ENCODE data around the gene GEMIN4. TPM values are rescaled to one million over a fixed set of nuclear protein-coding genes. Genes with fewer than 3 reads are reported as not detected.

Gene GEMIN4
- polyA plus RNA-seq, 1 donor, result 18.4 TPM

- Histone ChIP-seq H3K4me1 (ENCODE audit: control insufficient read depth, insufficient read depth, low read length) (no peaks in the 10 kb centered on the region), H3K27ac (ENCODE audit: low read length) (no peak overlapping the region), H3K4me3 (ENCODE audit: low read length) (no peak overlapping the region), H3K9me3 (ENCODE audit: control insufficient read depth, low read depth, low read length) (no peaks in the 10 kb centered on the region), H3K36me3 (ENCODE audit: control insufficient read depth, insufficient read depth, low read length) (peaks cover 90% of the 10 kb centered on the region), H3K27me3 (ENCODE audit: control insufficient read depth, insufficient read depth, low read length) (no peaks in the 10 kb centered on the region)
- DNase-seq, result no peak
- no CpG with 5 or more reads among the region's 4 CpGs for WGBS (ENCODE audit: insufficient coverage, low lambda C conversion rate)
These were observed 8.9 kb downstream of the GEMIN4 start for GRCh38 chr17:743139-743538.

GRCh38 chr17:742147-742793, 9.8 kb downstream of the GEMIN4 start:
- no peak overlapping the region for H3K27ac ChIP-seq (ENCODE audit: low read length)
- no peak for DNase-seq

GRCh38 chr17:740240-741017, 11.6 kb downstream of the GEMIN4 start:
- peaks cover 66% of the 10 kb centered on the region for H3K36me3 ChIP-seq (ENCODE audit: control insufficient read depth, insufficient read depth, low read length)
- no peak overlapping the region for H3K4me3 ChIP-seq (ENCODE audit: low read length)
- H3K27ac ChIP-seq (ENCODE audit: low read length), result no peak overlapping the region
- no peak for DNase-seq
- no peaks in the 10 kb centered on the region for H3K27me3 ChIP-seq (ENCODE audit: control insufficient read depth, insufficient read depth, low read length)
- no CpG with 5 or more reads among the region's 18 CpGs for WGBS (ENCODE audit: insufficient coverage, low lambda C conversion rate)
- no peaks in the 10 kb centered on the region for H3K4me1 ChIP-seq (ENCODE audit: control insufficient read depth, insufficient read depth, low read length)
- H3K9me3 ChIP-seq (ENCODE audit: control insufficient read depth, low read depth, low read length), result no peaks in the 10 kb centered on the region

More at GRCh38 chr17:742147-742793, 9.8 kb downstream of the GEMIN4 start:
- H3K9me3 ChIP-seq (ENCODE audit: control insufficient read depth, low read depth, low read length), result no peaks in the 10 kb centered on the region
- H3K27me3 ChIP-seq (ENCODE audit: control insufficient read depth, insufficient read depth, low read length), result no peaks in the 10 kb centered on the region
- no peak overlapping the region for H3K4me3 ChIP-seq (ENCODE audit: low read length)
- peaks cover 85% of the 10 kb centered on the region for H3K36me3 ChIP-seq (ENCODE audit: control insufficient read depth, insufficient read depth, low read length)
- no CpG with 5 or more reads among the region's 11 CpGs for WGBS (ENCODE audit: insufficient coverage, low lambda C conversion rate)
- no peaks in the 10 kb centered on the region for H3K4me1 ChIP-seq (ENCODE audit: control insufficient read depth, insufficient read depth, low read length)

GRCh38 chr17:737561-738113, 14.4 kb downstream of the GEMIN4 start:
- Histone ChIP-seq H3K27me3 (ENCODE audit: control insufficient read depth, insufficient read depth, low read length) (no peaks in the 10 kb centered on the region), H3K4me3 (ENCODE audit: low read length) (no peak overlapping the region), H3K4me1 (ENCODE audit: control insufficient read depth, insufficient read depth, low read length) (peaks cover 10% of the 10 kb centered on the region), H3K27ac (ENCODE audit: low read length) (no peak overlapping the region), H3K9me3 (ENCODE audit: control insufficient read depth, low read depth, low read length) (no peaks in the 10 kb centered on the region), H3K36me3 (ENCODE audit: control insufficient read depth, insufficient read depth, low read length) (peaks cover 42% of the 10 kb centered on the region)
- 100% methylated on average over 2 of the region's 13 CpGs for WGBS (ENCODE audit: insufficient coverage, low lambda C conversion rate)
- DNase-seq, result no peak

- H3K4me1 ChIP-seq (ENCODE audit: control insufficient read depth, insufficient read depth, low read length), result peaks cover 10% of the 10 kb centered on the region
- no peak for DNase-seq
- 100% methylated on average over 2 of the region's 10 CpGs for WGBS (ENCODE audit: insufficient coverage, low lambda C conversion rate)
- H3K27ac ChIP-seq (ENCODE audit: low read length), result no peak overlapping the region
- no peaks in the 10 kb centered on the region for H3K27me3 ChIP-seq (ENCODE audit: control insufficient read depth, insufficient read depth, low read length)
- H3K36me3 ChIP-seq (ENCODE audit: control insufficient read depth, insufficient read depth, low read length), result peaks cover 8% of the 10 kb centered on the region
- peak overlapping the region; percentile 57 for H3K4me3 ChIP-seq (ENCODE audit: low read length)
- peaks cover 4% of the 10 kb centered on the region for H3K9me3 ChIP-seq (ENCODE audit: control insufficient read depth, low read depth, low read length)
These were observed 18.3 kb downstream of the GEMIN4 start for GRCh38 chr17:733743-734142.

GRCh38 chr17:732902-733720, 19.0 kb downstream of the GEMIN4 start:
- no peaks in the 10 kb centered on the region for H3K27me3 ChIP-seq (ENCODE audit: control insufficient read depth, insufficient read depth, low read length)
- H3K4me3 ChIP-seq (ENCODE audit: low read length), result peak overlapping the region; percentile 57
- DNase-seq, result peak; percentile 43 to 78
- H3K9me3 ChIP-seq (ENCODE audit: control insufficient read depth, low read depth, low read length), result peaks cover 4% of the 10 kb centered on the region
- H3K27ac ChIP-seq (ENCODE audit: low read length), result peak overlapping the region; percentile 72
- WGBS (ENCODE audit: insufficient coverage, low lambda C conversion rate), result 20% methylated on average over 1 of the region's 57 CpGs
- peaks cover 6% of the 10 kb centered on the region for H3K36me3 ChIP-seq (ENCODE audit: control insufficient read depth, insufficient read depth, low read length)
- peaks cover 10% of the 10 kb centered on the region for H3K4me1 ChIP-seq (ENCODE audit: control insufficient read depth, insufficient read depth, low read length)

GRCh38 chr17:732067-732901, 19.8 kb downstream of the GEMIN4 start, which contains the start of gene TLCD3A:
TLCD3A (plus strand) TSS chr17:732596; CDS start chr17:732648, 52 bp downstream.
- Histone ChIP-seq H3K27me3 (ENCODE audit: control insufficient read depth, insufficient read depth, low read length) (no peaks in the 10 kb centered on the region), H3K9me3 (ENCODE audit: control insufficient read depth, low read depth, low read length) (peaks cover 4% of the 10 kb centered on the region), H3K27ac (ENCODE audit: low read length) (peak within 1 kb of the TSS; percentile 77), H3K4me3 (ENCODE audit: low read length) (peak within 1 kb of the TSS; percentile 72), H3K36me3 (ENCODE audit: control insufficient read depth, insufficient read depth, low read length) (peaks cover 2% of the 10 kb centered on the region), H3K4me1 (ENCODE audit: control insufficient read depth, insufficient read depth, low read length) (peaks cover 10% of the 10 kb centered on the region)
- DNase-seq, result peak; percentile 58 to 81
- no CpG with 5 or more reads among the region's 126 CpGs for WGBS (ENCODE audit: insufficient coverage, low lambda C conversion rate)

GRCh38 chr17:731644-732066, 20.4 kb downstream of the GEMIN4 start:
- H3K9me3 ChIP-seq (ENCODE audit: control insufficient read depth, low read depth, low read length), result peaks cover 4% of the 10 kb centered on the region
- no peaks in the 10 kb centered on the region for H3K27me3 ChIP-seq (ENCODE audit: control insufficient read depth, insufficient read depth, low read length)
- H3K36me3 ChIP-seq (ENCODE audit: control insufficient read depth, insufficient read depth, low read length), result peaks cover 2% of the 10 kb centered on the region
- peaks cover 12% of the 10 kb centered on the region for H3K4me1 ChIP-seq (ENCODE audit: control insufficient read depth, insufficient read depth, low read length)
- no peak for DNase-seq
- H3K4me3 ChIP-seq (ENCODE audit: low read length), result peak overlapping the region; percentile 72
- WGBS (ENCODE audit: insufficient coverage, low lambda C conversion rate), result no CpG with 5 or more reads among the region's 26 CpGs
- H3K27ac ChIP-seq (ENCODE audit: low read length), result peak overlapping the region; percentile 77

GRCh38 chr17:728911-729310, 23.2 kb downstream of the GEMIN4 start:
- peaks cover 17% of the 10 kb centered on the region for H3K4me1 ChIP-seq (ENCODE audit: control insufficient read depth, insufficient read depth, low read length)
- WGBS (ENCODE audit: insufficient coverage, low lambda C conversion rate), result no CpG with 5 or more reads among the region's 5 CpGs
- DNase-seq, result no peak

More at GRCh38 chr17:728911-729310, 23.2 kb downstream of the GEMIN4 start:
- peaks cover 4% of the 10 kb centered on the region for H3K9me3 ChIP-seq (ENCODE audit: control insufficient read depth, low read depth, low read length)
- H3K27me3 ChIP-seq (ENCODE audit: control insufficient read depth, insufficient read depth, low read length), result no peaks in the 10 kb centered on the region
- no peak overlapping the region for H3K27ac ChIP-seq (ENCODE audit: low read length)
- H3K36me3 ChIP-seq (ENCODE audit: control insufficient read depth, insufficient read depth, low read length), result no peaks in the 10 kb centered on the region
- H3K4me3 ChIP-seq (ENCODE audit: low read length), result no peak overlapping the region
